ENCODE results near the gene ADAMTS14.
A peak's percentile ranks its signal among the peaks of the same experiment; 100 is the strongest.

Gene ADAMTS14

DNA sequence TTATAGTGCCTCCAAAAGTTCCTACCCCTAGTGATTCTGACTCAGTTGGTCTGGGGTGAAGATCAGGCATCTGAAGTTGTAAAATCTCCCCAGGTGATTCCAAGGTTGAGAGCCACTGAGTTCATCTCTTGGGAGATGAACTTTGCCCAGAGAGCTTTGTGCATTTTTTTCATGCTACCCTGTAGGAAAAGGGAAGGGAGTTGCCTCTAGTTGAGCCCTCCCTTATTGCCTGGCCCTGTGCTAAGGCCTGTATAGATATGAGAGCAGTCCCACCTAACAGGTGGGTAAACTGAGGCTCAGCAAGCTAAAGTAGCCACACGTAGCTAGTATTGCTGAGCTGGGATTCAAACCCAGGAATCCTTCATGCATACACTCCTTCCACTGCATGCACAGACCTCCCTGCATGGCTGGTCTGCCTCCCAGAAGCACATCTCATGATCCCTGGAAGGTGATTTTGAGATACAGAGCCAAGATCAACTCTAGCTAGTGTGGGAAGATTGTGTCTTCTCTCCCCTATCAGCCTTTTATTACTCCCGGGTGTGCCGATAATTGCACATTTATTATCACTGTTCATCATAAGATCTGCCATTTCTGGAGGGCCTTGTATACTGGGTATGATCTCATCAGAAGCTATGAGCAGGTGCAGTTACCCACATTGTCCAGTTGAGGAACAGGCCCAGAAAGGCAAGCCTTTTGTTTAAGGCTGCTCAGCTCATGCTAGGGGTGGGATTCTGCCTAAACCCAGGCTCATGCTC, 65.9 kb downstream of the ADAMTS14 start:
- no peak for DNase-seq

GRCh38 chr10:70738761-70739121, 66.4 kb downstream of the ADAMTS14 start:
- DNase-seq = no peak

GRCh38 chr10:70740406-70741288, 68.3 kb downstream of the ADAMTS14 start:
- no peak for DNase-seq

GRCh38 chr10:70742537-70743429, 70.5 kb downstream of the ADAMTS14 start:
- DNase-seq = no peak

DNA sequence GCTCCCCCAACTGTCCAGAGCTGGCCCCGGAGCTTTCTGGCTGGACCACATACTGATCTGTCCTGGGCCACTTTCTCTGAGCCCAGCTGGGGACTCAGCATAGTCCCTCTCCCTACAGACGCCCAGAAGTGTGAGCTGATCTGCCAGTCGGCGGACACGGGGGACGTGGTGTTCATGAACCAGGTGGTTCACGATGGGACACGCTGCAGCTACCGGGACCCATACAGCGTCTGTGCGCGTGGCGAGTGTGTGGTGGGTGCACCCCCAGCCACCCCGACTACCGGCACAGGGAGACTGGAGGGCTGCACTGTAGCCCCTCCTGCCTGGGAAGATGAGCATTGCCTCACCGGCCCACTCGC, 71.1 kb downstream of the ADAMTS14 start:
- DNase-seq = no peak

- no peak for DNase-seq
These were observed 71.6 kb downstream of the ADAMTS14 start for GRCh38 chr10:70743879-70744278.

GRCh38 chr10:70744617-70745143, 72.4 kb downstream of the ADAMTS14 start:
- no peak for DNase-seq

DNA sequence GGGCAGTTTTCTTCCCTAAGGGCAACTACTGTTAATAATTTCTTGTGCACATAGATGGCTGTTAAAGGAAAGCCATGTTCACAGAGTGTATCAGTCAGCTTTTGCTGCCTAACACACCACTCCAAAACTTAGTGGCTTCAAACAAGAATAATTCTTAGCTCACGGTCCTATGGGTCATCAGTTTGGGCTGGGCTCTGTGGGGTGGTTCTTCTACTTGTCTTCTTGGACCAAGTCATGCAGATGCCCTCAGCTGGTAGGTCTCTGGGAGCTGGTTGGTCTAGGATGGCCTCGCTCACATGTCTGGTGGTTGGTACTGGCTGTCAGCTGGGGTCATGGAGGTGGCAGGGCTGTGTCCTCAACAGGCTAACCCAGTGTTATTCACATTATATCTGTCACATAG, 73.2 kb downstream of the ADAMTS14 start:
- DNase-seq = no peak

GRCh38 chr10:70747192-70747965, 75.1 kb downstream of the ADAMTS14 start:
- no peak for DNase-seq

DNA sequence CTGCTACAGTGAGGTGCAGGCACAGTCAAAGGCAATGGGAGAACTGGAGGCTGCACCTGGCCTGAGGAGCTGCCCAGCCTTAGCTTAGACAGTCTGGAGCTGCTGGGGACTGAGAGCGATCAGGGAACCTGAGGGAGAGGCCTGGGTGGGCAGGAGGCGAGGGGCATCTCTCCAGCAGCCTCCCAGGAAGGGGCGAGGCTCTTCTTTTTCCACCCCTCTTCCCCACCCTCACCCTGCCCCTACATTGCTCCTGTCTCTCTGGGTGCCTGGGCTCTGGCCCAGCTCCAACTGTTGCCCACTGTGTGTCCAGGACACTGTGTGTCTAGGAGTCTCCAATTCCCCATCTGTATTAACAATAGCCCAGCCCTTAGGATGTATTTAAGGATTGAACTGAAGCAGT, 76.0 kb downstream of the ADAMTS14 start:
- DNase-seq = no peak

GRCh38 chr10:70748801-70749573, 76.7 kb downstream of the ADAMTS14 start:
- no peak for DNase-seq

GRCh38 chr10:70749756-70750155, 77.5 kb downstream of the ADAMTS14 start:
- no peak for DNase-seq

DNA sequence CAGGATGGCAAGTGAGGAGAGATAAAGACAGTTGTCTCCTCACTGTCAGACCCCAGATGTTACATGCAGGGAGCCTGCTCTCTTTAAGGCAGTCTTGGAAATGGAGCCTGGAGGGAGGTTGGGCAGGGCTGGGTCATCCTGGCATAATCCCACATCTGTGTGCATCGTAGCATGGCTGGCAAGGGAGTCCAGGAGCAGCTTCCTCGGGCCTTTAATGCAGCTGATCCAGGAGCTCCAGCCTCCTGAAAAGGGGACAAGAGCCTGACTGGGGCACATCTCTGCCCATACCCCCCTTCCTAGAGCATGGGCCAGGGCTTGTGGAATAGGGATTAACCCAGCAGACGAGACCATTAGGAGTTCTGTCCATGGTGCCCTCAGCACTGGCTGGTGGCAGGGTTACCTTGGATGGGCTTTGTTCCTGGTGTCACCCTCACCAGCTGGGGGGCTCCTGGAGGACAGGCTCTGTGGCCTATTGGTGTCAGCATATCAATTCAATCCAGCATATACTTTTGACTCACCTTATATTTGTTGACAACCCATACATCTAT, 77.9 kb downstream of the ADAMTS14 start:
- DNase-seq = no peak

DNA sequence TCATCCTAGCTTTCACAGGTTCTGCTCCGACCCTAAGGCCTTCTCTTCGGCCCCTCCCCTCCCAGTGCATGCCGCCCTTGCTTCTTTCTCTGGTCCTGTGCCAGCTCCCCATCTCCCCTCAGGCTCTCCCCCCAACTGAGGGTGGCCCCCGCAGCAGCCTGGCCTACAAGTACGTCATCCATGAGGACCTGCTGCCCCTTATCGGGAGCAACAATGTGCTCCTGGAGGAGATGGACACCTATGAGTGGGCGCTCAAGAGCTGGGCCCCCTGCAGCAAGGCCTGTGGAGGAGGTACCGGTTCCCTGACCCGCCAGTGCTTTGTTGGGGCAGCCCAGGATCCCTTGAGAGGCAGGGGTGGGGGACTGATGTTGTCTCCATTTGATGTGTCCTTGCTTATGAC, 79.0 kb downstream of the ADAMTS14 start:
- DNase-seq = no peak

GRCh38 chr10:70751991-70752390, 79.7 kb downstream of the ADAMTS14 start:
- no peak for DNase-seq

DNA sequence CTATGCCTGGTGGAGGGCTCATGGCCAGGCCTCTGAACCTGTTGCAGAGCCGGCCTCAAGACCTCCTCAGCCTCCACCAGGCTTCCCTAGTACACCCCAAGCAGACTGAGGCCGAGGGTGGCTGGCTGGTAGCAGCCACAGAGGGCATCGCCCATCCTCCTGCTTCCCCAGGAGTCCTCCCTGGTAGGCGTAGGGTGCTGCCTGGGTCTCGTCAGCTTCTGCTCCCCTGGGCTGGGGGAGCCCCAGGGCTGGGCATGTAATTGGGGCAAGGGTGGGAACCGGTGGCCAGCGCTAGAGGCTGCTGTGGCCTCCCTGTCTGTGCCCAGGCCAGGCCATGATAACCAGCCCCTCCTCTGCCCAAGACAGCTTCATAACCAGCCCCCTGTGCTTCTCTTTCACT, 80.3 kb downstream of the ADAMTS14 start:
- no peak for DNase-seq

- DNase-seq = no peak
These were observed 80.8 kb downstream of the ADAMTS14 start for GRCh38 chr10:70753026-70753663.

DNA sequence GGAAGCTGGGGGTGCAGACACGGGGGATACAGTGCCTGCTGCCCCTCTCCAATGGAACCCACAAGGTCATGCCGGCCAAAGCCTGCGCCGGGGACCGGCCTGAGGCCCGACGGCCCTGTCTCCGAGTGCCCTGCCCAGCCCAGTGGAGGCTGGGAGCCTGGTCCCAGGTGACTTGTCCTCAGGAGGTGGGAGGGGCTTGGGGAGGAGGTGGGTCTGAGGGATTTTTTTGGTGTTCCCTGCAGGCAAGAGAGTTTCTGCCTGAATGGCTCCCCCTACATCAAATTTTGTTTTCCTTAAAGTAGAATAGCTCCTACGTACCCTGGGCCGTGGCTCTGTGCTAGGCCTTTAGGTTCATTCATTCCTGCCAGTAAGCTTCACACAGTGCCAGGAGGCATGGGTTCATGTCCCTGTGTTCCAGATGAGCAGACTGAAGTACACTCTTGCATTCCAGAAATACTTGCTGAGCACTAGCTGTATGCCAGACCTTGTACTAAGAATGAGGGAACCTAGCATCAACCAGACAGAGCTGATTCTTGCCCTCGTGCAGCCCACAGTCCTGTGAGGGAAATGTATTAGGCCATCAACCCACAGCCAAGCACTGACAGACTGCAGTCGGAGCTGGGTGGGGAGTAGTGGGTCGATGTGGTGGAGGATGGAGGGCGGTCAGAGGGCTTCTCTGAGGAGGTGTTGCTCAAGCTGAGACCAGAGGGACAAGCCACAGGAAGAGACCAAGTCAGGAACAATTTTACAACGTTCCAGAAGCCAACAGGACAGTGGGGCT, 81.7 kb downstream of the ADAMTS14 start:
- no peak for DNase-seq

DNA sequence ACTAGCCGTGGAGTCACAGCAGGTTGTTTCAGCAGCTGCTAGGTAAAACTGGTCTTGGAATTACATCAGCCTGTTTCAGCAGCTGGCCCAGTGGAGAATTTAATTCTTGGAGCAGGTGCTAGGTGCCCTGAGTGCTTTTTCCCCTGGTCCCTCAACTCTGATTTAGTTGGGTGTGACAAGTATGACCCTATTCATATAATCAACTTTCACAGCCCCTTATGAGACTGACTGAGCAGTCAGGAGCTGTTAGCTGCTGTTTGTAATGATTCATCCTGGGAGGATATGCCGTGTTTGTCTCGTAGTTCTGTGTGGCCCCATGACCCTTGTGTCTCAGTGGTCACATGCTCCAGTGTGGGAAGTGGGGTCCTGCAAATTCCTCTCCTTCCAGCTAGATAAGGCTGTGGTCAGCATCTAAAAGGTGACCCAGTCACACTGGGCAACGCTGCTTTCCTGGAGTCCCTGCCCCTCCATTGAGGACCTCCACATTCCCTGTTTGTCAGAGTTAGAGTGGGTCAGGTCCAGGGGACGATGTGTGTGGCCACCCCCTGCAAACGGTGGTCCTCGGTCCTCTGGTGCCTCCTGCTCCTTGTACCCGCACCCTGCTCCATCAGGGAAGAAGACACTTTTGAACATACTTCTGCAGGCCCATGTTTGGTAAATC, 84.5 kb downstream of the ADAMTS14 start:
- peak; percentile 3 for DNase-seq

Measured in NCI-H2107 (cell line).